AG09309 (cell line): ENCODE results near the gene GATA1.

Source experiments
- DNase-seq: peaks from one replicate; pipeline ENCODE4 v3.0.0-alpha.2; 2010; ENCODE audit warnings: low read depth
- H3K4me3 ChIP-seq: 2 replicates; pipeline ENCODE4 v1.5.1; 2011; ENCODE audit warnings: mild to moderate bottlenecking, low read depth, low read length, moderate library complexity; ENCODE audit not compliant: control insufficient read depth
- CTCF ChIP-seq: IDR thresholded peaks from 2 replicates; pipeline ENCODE4 v1.5.1; 2011; ENCODE audit warnings: mild to moderate bottlenecking, low read depth, low read length, inconsistent platforms; ENCODE audit not compliant: insufficient read depth, control insufficient read depth; ENCODE audit errors: missing control alignments

GATA1 gene

GRCh38 chrX:48829016-48829735, 42.8 kb downstream of the GATA1 start:
- no peak for DNase-seq
- no peak overlapping the region for H3K4me3 ChIP-seq
- no peak for TF ChIP-seq CTCF

- no peak for DNase-seq
- H3K4me3 ChIP-seq, result no peak overlapping the region
- no peak for TF ChIP-seq CTCF
Measured at GRCh38 chrX:48831136-48831908, 44.9 kb downstream of the GATA1 start.

GRCh38 chrX:48831909-48832291, 45.5 kb downstream of the GATA1 start:
- H3K4me3 ChIP-seq, result no peak overlapping the region
- no peak for DNase-seq
- no peak for TF ChIP-seq CTCF

- no peak for DNase-seq
- H3K4me3 ChIP-seq, result no peak overlapping the region
- no peak for TF ChIP-seq CTCF
Measured at GRCh38 chrX:48833542-48834138, 47.2 kb downstream of the GATA1 start.

- no peak overlapping the region for H3K4me3 ChIP-seq
- no peak for DNase-seq
- no peak for TF ChIP-seq CTCF
Measured at GRCh38 chrX:48834383-48834709, 48.0 kb downstream of the GATA1 start.

- no peak within 1 kb of the TSS for H3K4me3 ChIP-seq
- no peak for DNase-seq
- TF ChIP-seq CTCF, result no peak
Measured at GRCh38 chrX:48835524-48836329, 49.3 kb downstream of the GATA1 start, which contains the start of gene PCSK1N. Gene PCSK1N (minus strand): TSS chrX:48835610. CDS start chrX:48835532, 78 bp downstream.
